CD14-positive monocyte (primary cell): ENCODE data around the gene PCSK7. TPM values are rescaled to one million over a fixed set of nuclear protein-coding genes. Genes with fewer than 3 reads are reported as not detected.
"Not testable (repeated sequence)": the region's sequence is repeated elsewhere in the genome, so short reads cannot be mapped to it uniquely, and the experiment has no call there.

Experiments
- DNase-seq, 3 donors: peaks; one replicate each; pipeline ENCODE4 v3.0.0-alpha.2; 2011 to 2022
- H2AFZ ChIP-seq: 2 replicates; pipeline ENCODE4 v1.6.0; 2012; ENCODE audit warnings: mild to moderate bottlenecking, low read depth, low read length, inconsistent platforms; ENCODE audit not compliant: insufficient read depth, poor library complexity, severe bottlenecking
- H3K27ac ChIP-seq, 2 donors: 1 replicate in 1 of 2; 2 replicates in 1 of 2; pipeline ENCODE4 v1.5.1; 2012 to 2013; ENCODE audit warnings: low read length in 2 of 2, control low read depth in 1 of 2, inconsistent platforms in 1 of 2, low read depth in 1 of 2, mild to moderate bottlenecking in 1 of 2
- H3K27me3 ChIP-seq, 2 donors: one replicate each; pipeline versions ENCODE4 v1.6.0 to v1.6.1; 2011 to 2013; ENCODE audit warnings: low read length in 2 of 2; ENCODE audit not compliant: control insufficient read depth in 2 of 2, insufficient read depth in 2 of 2
- H3K36me3 ChIP-seq, 2 donors: replicated peaks in 1 of 2; 1 replicate in 1 of 2; 2 replicates in 1 of 2; pipeline versions ENCODE4 v1.5.1 to v1.6.1; 2012 to 2013; ENCODE audit warnings: low read length in 2 of 2, control low read depth in 1 of 2, inconsistent platforms in 1 of 2, mild to moderate bottlenecking in 1 of 2; ENCODE audit not compliant: insufficient read depth in 2 of 2, control insufficient read depth in 1 of 2
- H3K4me1 ChIP-seq, 2 donors: 1 replicate in 1 of 2; 2 replicates in 1 of 2; pipeline versions ENCODE4 v1.5.1 to v1.6.1; 2012 to 2013; ENCODE audit warnings: low read length in 2 of 2, control low read depth in 1 of 2, inconsistent platforms in 1 of 2, mild to moderate bottlenecking in 1 of 2, moderate library complexity in 1 of 2; ENCODE audit not compliant: insufficient read depth in 2 of 2, control insufficient read depth in 1 of 2
- H3K4me2 ChIP-seq: replicated peaks from 2 replicates; pipeline ENCODE3; 2012; ENCODE audit warnings: low read length, moderate library complexity, mild to moderate bottlenecking; ENCODE audit not compliant: poor library complexity, severe bottlenecking; ENCODE audit errors: extremely low read depth
- H3K4me3 ChIP-seq, 3 experiments: fragments of 200-600 bp in 1 of 3; sonication (generic) in 1 of 3; replicated peaks in 1 of 3; 1 replicate in 2 of 3; 2 replicates in 1 of 3; pipeline ENCODE4 v1.5.1; 2011 to 2013; ENCODE audit warnings: low read length in 3 of 3, mild to moderate bottlenecking in 3 of 3, control low read depth in 2 of 3, low read depth in 2 of 3, inconsistent platforms in 1 of 3, moderate library complexity in 1 of 3
- H3K79me2 ChIP-seq: 2 replicates; pipeline ENCODE4 v1.6.0; 2012; ENCODE audit warnings: mild to moderate bottlenecking, control low read depth, inconsistent platforms, low read length, moderate library complexity; ENCODE audit not compliant: insufficient read depth
- H3K9ac ChIP-seq: 2 replicates; pipeline ENCODE4 v1.6.0; 2017; ENCODE audit warnings: low read length, mild to moderate bottlenecking; ENCODE audit not compliant: insufficient read depth, poor library complexity, severe bottlenecking
- H3K9me3 ChIP-seq, 2 donors: replicated peaks in 1 of 2; 1 replicate in 1 of 2; 2 replicates in 1 of 2; pipeline versions ENCODE4 v1.5.1 to v1.6.1; 2012 to 2013; ENCODE audit warnings: low read length in 2 of 2, control low read depth in 1 of 2; ENCODE audit not compliant: control insufficient read depth in 1 of 2, insufficient read depth in 1 of 2
- H4K20me1 ChIP-seq: 2 replicates; pipeline ENCODE4 v1.6.0; 2012; ENCODE audit warnings: mild to moderate bottlenecking, low read length, control low read depth, moderate library complexity; ENCODE audit not compliant: insufficient read depth
- H3K27ac Mint-ChIP-seq, 7 donors: one replicate each; pipeline ENCODE4 v1.8.0; 2020; ENCODE audit warnings: mild to moderate bottlenecking in 7 of 7, mixed read lengths in 7 of 7, moderate library complexity in 6 of 7, inconsistent platforms in 2 of 7
- H3K27me3 Mint-ChIP-seq, 3 donors: one replicate each; pipeline ENCODE4 v1.8.0; 2021 to 2022; ENCODE audit warnings: low read depth in 3 of 3, mild to moderate bottlenecking in 3 of 3, mixed read lengths in 3 of 3, moderate library complexity in 3 of 3, inconsistent platforms in 1 of 3
- H3K36me3 Mint-ChIP-seq, 2 donors: one replicate each; pipeline ENCODE4 v1.8.0; 2020; ENCODE audit warnings: mixed read lengths in 2 of 2, inconsistent platforms in 1 of 2, mild to moderate bottlenecking in 1 of 2
- H3K4me1 Mint-ChIP-seq: one replicate; pipeline ENCODE4 v1.8.0; 2020; ENCODE audit warnings: mild to moderate bottlenecking, mixed read lengths
- H3K4me3 Mint-ChIP-seq, 2 donors: one replicate each; pipeline ENCODE4 v1.8.0; 2020; ENCODE audit warnings: mild to moderate bottlenecking in 2 of 2, mixed read lengths in 2 of 2, moderate library complexity in 1 of 2
- H3K9me3 Mint-ChIP-seq, 7 donors: one replicate each; pipeline ENCODE4 v1.8.0; 2020 to 2022; ENCODE audit warnings: mixed read lengths in 7 of 7, mild to moderate bottlenecking in 6 of 7, moderate library complexity in 6 of 7, inconsistent platforms in 2 of 7
- WGBS: methylation state at CpG from one replicate; pipeline ENCODE4 v1.1.5; 2013; ENCODE audit warnings: missing lambda C conversion rate; ENCODE audit not compliant: insufficient coverage; 5-methylcytosine and 5-hydroxymethylcytosine counted together
- intact Hi-C, 2 donors: fragments of 100-400 bp; cut with micrococcal nuclease; formaldehyde crosslinking; loops; one replicate each; pipeline versions ENCODE4 v1.15.0 to v1.15.1; 2023
- polyA plus RNA-seq, 3 donors: library from polyadenylated mRNA; depleted of rRNA in 1 of 3; unstranded in 2 of 3; stranded (reverse) in 1 of 3; fragments of 300-500 nt in 2 of 3; fragments of >200 nt in 1 of 3; fragmentation: Illumina TruSeq in 2 of 3; gene quantifications; 1 replicate in 2 of 3; 2 replicates in 1 of 3; pipeline ENCODE4 v1.2.3, GENCODE V29; 2012 to 2021
- TF ChIP-seq, protein P1 (sequence below): fragments of 200-600 bp; IDR thresholded peaks from one replicate; pipeline ENCODE4 v1.8.0; 2022; ENCODE audit warnings: antibody characterized with exemption, mild to moderate bottlenecking

Gene PCSK7
- polyA plus RNA-seq, 3 donors, result 6.1 to 93.8 (median 9.5) TPM

- no peak overlapping the region for H3K27ac ChIP-seq
- no peak overlapping the region for H3K4me3 Mint-ChIP-seq
- H3K4me3 ChIP-seq, result no peak overlapping the region
- H3K4me2 ChIP-seq, result no peak overlapping the region
- no peaks in the 10 kb centered on the region for H3K27me3 ChIP-seq
- H3K4me1 Mint-ChIP-seq, result no peaks in the 10 kb centered on the region
- H3K27ac Mint-ChIP-seq, result no peak overlapping the region
- DNase-seq, result no peak
- no peaks in the 10 kb centered on the region for H3K9me3 ChIP-seq
- TF ChIP-seq, protein P1, sequence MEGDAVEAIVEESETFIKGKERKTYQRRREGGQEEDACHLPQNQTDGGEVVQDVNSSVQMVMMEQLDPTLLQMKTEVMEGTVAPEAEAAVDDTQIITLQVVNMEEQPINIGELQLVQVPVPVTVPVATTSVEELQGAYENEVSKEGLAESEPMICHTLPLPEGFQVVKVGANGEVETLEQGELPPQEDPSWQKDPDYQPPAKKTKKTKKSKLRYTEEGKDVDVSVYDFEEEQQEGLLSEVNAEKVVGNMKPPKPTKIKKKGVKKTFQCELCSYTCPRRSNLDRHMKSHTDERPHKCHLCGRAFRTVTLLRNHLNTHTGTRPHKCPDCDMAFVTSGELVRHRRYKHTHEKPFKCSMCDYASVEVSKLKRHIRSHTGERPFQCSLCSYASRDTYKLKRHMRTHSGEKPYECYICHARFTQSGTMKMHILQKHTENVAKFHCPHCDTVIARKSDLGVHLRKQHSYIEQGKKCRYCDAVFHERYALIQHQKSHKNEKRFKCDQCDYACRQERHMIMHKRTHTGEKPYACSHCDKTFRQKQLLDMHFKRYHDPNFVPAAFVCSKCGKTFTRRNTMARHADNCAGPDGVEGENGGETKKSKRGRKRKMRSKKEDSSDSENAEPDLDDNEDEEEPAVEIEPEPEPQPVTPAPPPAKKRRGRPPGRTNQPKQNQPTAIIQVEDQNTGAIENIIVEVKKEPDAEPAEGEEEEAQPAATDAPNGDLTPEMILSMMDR, result no peak
- no peaks in the 10 kb centered on the region for H3K4me1 ChIP-seq
- H3K9me3 Mint-ChIP-seq, result no peaks in the 10 kb centered on the region
- no peaks in the 10 kb centered on the region for H3K79me2 ChIP-seq
- peaks cover 0 to 1% (median 0%) of the 10 kb centered on the region in 3 donors for H3K27me3 Mint-ChIP-seq
- no peak overlapping the region for H2AFZ ChIP-seq
- H3K36me3 ChIP-seq, result peaks cover 13 to 54% of the 10 kb centered on the region in 2 donors
- intact Hi-C loops, result no loop called here
- peaks cover 42 to 63% of the 10 kb centered on the region in 2 donors for H3K36me3 Mint-ChIP-seq
- no peak overlapping the region for H3K9ac ChIP-seq
- WGBS, result no CpG with 5 or more reads among the region's 2 CpGs
- H4K20me1 ChIP-seq, result no peaks in the 10 kb centered on the region
These were observed 33.9 kb upstream of the PCSK7 start for GRCh38 chr11:117265745-117266144.

- H3K27me3 ChIP-seq, H3K27ac ChIP-seq, H3K4me2 ChIP-seq, H4K20me1 ChIP-seq, H3K9me3 ChIP-seq, H2AFZ ChIP-seq, intact Hi-C loops, H3K4me3 ChIP-seq, H3K27me3 Mint-ChIP-seq, H3K9me3 Mint-ChIP-seq, H3K9ac ChIP-seq, H3K4me1 ChIP-seq, DNase-seq, H3K27ac Mint-ChIP-seq, H3K79me2 ChIP-seq, H3K4me1 Mint-ChIP-seq, H3K4me3 Mint-ChIP-seq: not testable (repeated sequence)
- H3K36me3 Mint-ChIP-seq, result peaks cover 45 to 64% of the 10 kb centered on the region in 2 donors
- WGBS, result 100% methylated on average over 4 of the region's 7 CpGs
- peaks cover 19 to 61% of the 10 kb centered on the region in 2 donors for H3K36me3 ChIP-seq
These were observed 32.9 kb upstream of the PCSK7 start for GRCh38 chr11:117264624-117265323.
